NB4 (cell line): ENCODE results near the gene PRADC1.

Source experiments
- MYC ChIP-seq: IDR thresholded peaks from 2 replicates; pipeline ENCODE4 v1.6.1; 2011; ENCODE audit warnings: low read depth, low read length
- POLR2A ChIP-seq: IDR thresholded peaks from 2 replicates; pipeline ENCODE4 v1.6.1; 2011; ENCODE audit warnings: mild to moderate bottlenecking; ENCODE audit not compliant: insufficient read length; ENCODE audit errors: extremely low read depth
- TF ChIP-seq, protein P1 (sequence below): IDR thresholded peaks from one replicate; pipeline ENCODE4 v1.5.1; 2012; ENCODE audit warnings: low read depth, low read length

DNA sequence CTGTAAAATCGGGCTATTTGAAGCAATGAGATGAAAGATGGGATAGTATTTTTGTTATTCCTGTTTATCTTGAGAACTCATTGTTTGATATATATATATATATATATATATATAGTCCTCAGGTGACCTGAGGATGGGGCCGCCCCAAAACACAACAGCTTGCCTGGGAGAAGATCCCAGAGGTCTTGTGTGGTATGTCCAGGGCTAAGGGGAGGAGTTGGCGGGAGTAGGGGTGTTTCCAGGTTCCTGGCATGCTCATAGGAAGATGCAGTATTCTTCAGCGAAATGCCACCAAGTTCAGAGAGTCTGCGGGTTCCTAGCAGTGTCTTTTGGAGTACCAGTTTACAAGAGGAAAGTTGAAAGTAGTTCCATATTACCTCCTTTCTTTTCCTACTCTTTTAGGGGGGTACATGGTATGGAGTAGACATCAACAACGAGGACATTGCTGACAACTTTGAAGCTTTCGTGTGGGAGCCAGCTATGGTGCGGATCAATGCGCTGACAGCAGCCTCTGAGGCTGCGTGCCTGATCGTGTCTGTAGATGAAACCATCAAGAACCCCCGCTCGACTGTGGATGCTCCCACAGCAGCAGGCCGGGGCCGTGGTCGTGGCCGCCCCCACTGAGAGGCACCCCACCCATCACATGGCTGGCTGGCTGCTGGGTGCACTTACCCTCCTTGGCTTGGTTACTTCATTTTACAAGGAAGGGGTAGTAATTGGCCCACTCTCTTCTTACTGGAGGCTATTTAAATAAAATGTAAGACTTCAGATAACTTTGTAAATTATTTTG, 19.4 kb upstream of the PRADC1 start:
- TF ChIP-seq, protein P1, sequence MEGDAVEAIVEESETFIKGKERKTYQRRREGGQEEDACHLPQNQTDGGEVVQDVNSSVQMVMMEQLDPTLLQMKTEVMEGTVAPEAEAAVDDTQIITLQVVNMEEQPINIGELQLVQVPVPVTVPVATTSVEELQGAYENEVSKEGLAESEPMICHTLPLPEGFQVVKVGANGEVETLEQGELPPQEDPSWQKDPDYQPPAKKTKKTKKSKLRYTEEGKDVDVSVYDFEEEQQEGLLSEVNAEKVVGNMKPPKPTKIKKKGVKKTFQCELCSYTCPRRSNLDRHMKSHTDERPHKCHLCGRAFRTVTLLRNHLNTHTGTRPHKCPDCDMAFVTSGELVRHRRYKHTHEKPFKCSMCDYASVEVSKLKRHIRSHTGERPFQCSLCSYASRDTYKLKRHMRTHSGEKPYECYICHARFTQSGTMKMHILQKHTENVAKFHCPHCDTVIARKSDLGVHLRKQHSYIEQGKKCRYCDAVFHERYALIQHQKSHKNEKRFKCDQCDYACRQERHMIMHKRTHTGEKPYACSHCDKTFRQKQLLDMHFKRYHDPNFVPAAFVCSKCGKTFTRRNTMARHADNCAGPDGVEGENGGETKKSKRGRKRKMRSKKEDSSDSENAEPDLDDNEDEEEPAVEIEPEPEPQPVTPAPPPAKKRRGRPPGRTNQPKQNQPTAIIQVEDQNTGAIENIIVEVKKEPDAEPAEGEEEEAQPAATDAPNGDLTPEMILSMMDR: no peak
- TF ChIP-seq POLR2A (no peak), MYC (no peak)
